K562 (cell line): ENCODE results near the gene COL11A2. TPM values are rescaled to one million over a fixed set of nuclear protein-coding genes. Genes with fewer than 3 reads are reported as not detected.

Experiments used
- ATAC-seq: fragments of 200-7000 bp; cut with Tn5 transposase; 3 replicates; pipeline ENCODE4 v1.9.1; 2020; ENCODE audit warnings: moderate library complexity
- BruUV-seq: library from RNA; stranded (reverse); fragments of 400-500 nt; replicated peaks from 2 replicates; lab custom pipeline; 2021; lab: Mats Ljungman, UMichigan
- CTCF ChIA-PET: fragments of 300-600 bp; formaldehyde crosslinking; extraction: SDS; loops from one replicate; lab custom pipeline; 2021; ENCODE audit warnings: low intra/inter-chr PET ratio; lab: Yijun Ruan, JAX
- POLR2A ChIA-PET: fragments of 300-600, 350-650 bp; sonication (Branson Sonifier 250); formaldehyde crosslinking; extraction: SDS; loops from one replicate; lab custom pipeline; 2021; ENCODE audit warnings: antibody characterized with exemption, inconsistent platforms; lab: Yijun Ruan, JAX
- DNase-seq, 4 experiments: peaks; one replicate each; pipeline versions ENCODE4 v3.0.0 to v3.0.0-alpha.2; 2011 to 2018; ENCODE audit warnings: low spot score in 3 of 4, mixed read lengths in 3 of 4; ENCODE audit errors: extremely low read depth in 1 of 4
- FAIRE-seq: peaks from 2 replicates; lab custom pipeline; 2011; peaks lifted over from hg19 to GRCh38; lab: Jason Lieb, UNC
- H2AFZ ChIP-seq: 2 replicates; pipeline ENCODE4 v1.6.0; 2011; ENCODE audit warnings: low read depth, low read length, control low read depth, inconsistent platforms
- H3K27ac ChIP-seq: fragments of 200-600 bp; 3 replicates; pipeline ENCODE4 v1.8.0; 2011; ENCODE audit warnings: low read depth, mild to moderate bottlenecking, control low read depth, inconsistent platforms, low read length, moderate library complexity, mixed read lengths; ENCODE audit errors: extremely low read depth
- H3K27me3 ChIP-seq, 2 experiments: fragments of 300-600 bp in 1 of 2; 2 replicates in 1 of 2; 3 replicates in 1 of 2; pipeline versions ENCODE4 v1.6.0 to v1.8.0; 2011; ENCODE audit warnings: inconsistent platforms in 2 of 2, low read length in 2 of 2, mild to moderate bottlenecking in 1 of 2, mixed read lengths in 1 of 2, moderate library complexity in 1 of 2; ENCODE audit not compliant: control insufficient read depth in 2 of 2, insufficient read depth in 2 of 2
- H3K36me3 ChIP-seq: fragments of 300-600 bp; 3 replicates; pipeline ENCODE4 v1.8.0; 2011; ENCODE audit warnings: mild to moderate bottlenecking, low read length, inconsistent platforms; ENCODE audit not compliant: control insufficient read depth, insufficient read depth
- H3K4me1 ChIP-seq, 2 experiments: fragments of 200-600 bp in 1 of 2; replicated peaks in 1 of 2; 2 replicates in 1 of 2; 3 replicates in 1 of 2; pipeline versions ENCODE4 v1.5.1 to v1.8.0; 2011; ENCODE audit warnings: inconsistent platforms in 2 of 2, low read length in 2 of 2, mild to moderate bottlenecking in 1 of 2, mixed read lengths in 1 of 2, moderate library complexity in 1 of 2; ENCODE audit not compliant: control insufficient read depth in 2 of 2, insufficient read depth in 2 of 2
- H3K4me2 ChIP-seq: 2 replicates; pipeline ENCODE4 v1.6.1; 2011; ENCODE audit warnings: low read length, control low read depth, inconsistent platforms, mixed read lengths; ENCODE audit not compliant: insufficient read depth
- H3K4me3 ChIP-seq: fragments of 200-600 bp; sonication (generic), shearing (Covaris generic); 2 replicates; pipeline ENCODE4 v1.5.1; 2016; ENCODE audit warnings: control low read depth, inconsistent platforms
- H3K79me2 ChIP-seq: fragments of 200-600 bp; 3 replicates; pipeline ENCODE4 v1.8.0; 2011; ENCODE audit warnings: low read length, inconsistent platforms; ENCODE audit not compliant: control insufficient read depth, insufficient read depth
- H3K9ac ChIP-seq, 2 experiments: 2 replicates each; pipeline versions ENCODE4 v1.6.0 to v1.6.1; 2011; ENCODE audit warnings: low read depth in 2 of 2, low read length in 2 of 2, control low read depth in 1 of 2, inconsistent platforms in 1 of 2, mild to moderate bottlenecking in 1 of 2, mixed read lengths in 1 of 2; ENCODE audit not compliant: insufficient read depth in 1 of 2
- H3K9me1 ChIP-seq: one replicate; pipeline ENCODE4 v1.6.0; 2011; ENCODE audit warnings: inconsistent platforms, mild to moderate bottlenecking, low read length, moderate library complexity; ENCODE audit not compliant: control insufficient read depth, insufficient read depth
- H3K9me3 ChIP-seq: replicated peaks from 2 replicates; pipeline ENCODE4 v1.5.1; 2011; ENCODE audit warnings: low read depth, low read length, inconsistent platforms; ENCODE audit not compliant: control insufficient read depth, insufficient read depth
- H4K20me1 ChIP-seq: replicated peaks from 2 replicates; pipeline ENCODE4 v1.6.1; 2011; ENCODE audit warnings: low read length, inconsistent platforms, mixed read lengths; ENCODE audit not compliant: control insufficient read depth, insufficient read depth
- CBFA2T3 ChIP-seq: fragments of 450-650 bp; IDR thresholded peaks from 2 replicates; pipeline ENCODE4 v1.6.1; 2017
- EHMT2 ChIP-seq: fragments of 450-650 bp; IDR thresholded peaks from 2 replicates; pipeline ENCODE4 v1.6.1; 2018; ENCODE audit warnings: antibody characterized with exemption
- HMG20B ChIP-seq: fragments of 250-450 bp; sonication (Bioruptor Pico); IDR thresholded peaks from 2 replicates; pipeline ENCODE4 v1.5.0; 2021; ENCODE audit warnings: mild to moderate bottlenecking
- PHF8 ChIP-seq: fragments of 200-600 bp; sonication (generic); IDR thresholded peaks from 2 replicates; pipeline ENCODE4 v1.6.1; 2012; ENCODE audit warnings: mixed run types, mild to moderate bottlenecking, inconsistent platforms, low read length, moderate library complexity, borderline replicate concordance
- TCFL5 ChIP-seq: fragments of 250-450 bp; sonication (Bioruptor Pico); conservative IDR thresholded peaks from 2 replicates; pipeline ENCODE4 v1.6.1; 2021; ENCODE audit warnings: mild to moderate bottlenecking, moderate library complexity, matching md5 sums
- THRAP3 ChIP-seq: fragments of 450-650 bp; IDR thresholded peaks from 2 replicates; pipeline ENCODE4 v1.6.1; 2016; ENCODE audit warnings: mild to moderate bottlenecking, inconsistent platforms, borderline replicate concordance
- WGBS: fragments of 100-300 bp; shearing (Covaris generic); methylation state at CpG from one replicate; pipeline ENCODE4 v1.1.6; 2016; ENCODE audit warnings: low coverage, mixed read lengths; ENCODE audit not compliant: insufficient coverage; ENCODE audit errors: missing lambda C conversion rate; 5-methylcytosine and 5-hydroxymethylcytosine counted together
- in situ Hi-C: fragments of 300-500 bp; cut with MboI; formaldehyde crosslinking; loops from 4 replicates; pipeline ENCODE4 v1.15.0; 2018; ENCODE audit warnings: inconsistent platforms, mixed read lengths
- intact Hi-C: fragments of 100-400 bp; cut with micrococcal nuclease; formaldehyde crosslinking; loops from 2 replicates; pipeline ENCODE4 v1.14.2; 2022
- polyA plus RNA-seq, 8 experiments: library from polyadenylated mRNA; depleted of rRNA in 4 of 8; stranded (reverse) in 5 of 8; unstranded in 3 of 8; fragments of >200 nt; fragmentation: Nextera tagmentation in 2 of 8; fragmentation: Illumina TruSeq in 1 of 8; extraction: Ambion mirVana in 2 of 8; extraction: Trizol in 1 of 8; gene quantifications; 2 replicates each; pipeline versions ENCODE4 v1.2.1 to v1.2.3, GENCODE V29; 2011 to 2014; ENCODE audit warnings: inconsistent platforms in 1 of 8, missing spikeins in 1 of 8
- total RNA-seq, 7 experiments: library from RNA; depleted of rRNA in 6 of 7; stranded (reverse); fragments of >200 nt in 6 of 7; fragmentation: Illumina TruSeq in 2 of 7; extraction: Trizol in 2 of 7; gene quantifications; 2 replicates each; pipeline versions ENCODE4 v1.2.1 to v1.2.3, GENCODE V29; 2011 to 2021; ENCODE audit warnings: low replicate concordance in 1 of 7
- TF ChIP-seq, protein P1 (sequence below): fragments of 450-650 bp; formaldehyde crosslinking; conservative IDR thresholded peaks from 2 replicates; pipeline ENCODE4 v1.4.0; 2022; ENCODE audit warnings: mild to moderate bottlenecking, missing genetic modification characterization
- TF ChIP-seq, protein P2 (sequence below), 2 experiments: fragments of 450-650 bp; formaldehyde crosslinking in 1 of 2; IDR thresholded peaks; 2 replicates each; pipeline versions ENCODE4 v1.4.0 to v1.6.1; 2014 to 2020; ENCODE audit warnings: mild to moderate bottlenecking in 2 of 2, borderline replicate concordance in 1 of 2, low read depth in 1 of 2
- TF ChIP-seq, protein P3 (sequence below), 2 experiments: fragments of 450-650 bp; IDR thresholded peaks; 2 replicates each; pipeline ENCODE4 v1.6.1; 2016

Gene COL11A2
- total and polyA plus RNA-seq, 9 of the 15 experiments (the other 6 are each of a cell fraction or from before 2014, with no cell fraction given) = 0.04 to 0.35 (median 0.09) TPM; not detected in 1

DNA sequence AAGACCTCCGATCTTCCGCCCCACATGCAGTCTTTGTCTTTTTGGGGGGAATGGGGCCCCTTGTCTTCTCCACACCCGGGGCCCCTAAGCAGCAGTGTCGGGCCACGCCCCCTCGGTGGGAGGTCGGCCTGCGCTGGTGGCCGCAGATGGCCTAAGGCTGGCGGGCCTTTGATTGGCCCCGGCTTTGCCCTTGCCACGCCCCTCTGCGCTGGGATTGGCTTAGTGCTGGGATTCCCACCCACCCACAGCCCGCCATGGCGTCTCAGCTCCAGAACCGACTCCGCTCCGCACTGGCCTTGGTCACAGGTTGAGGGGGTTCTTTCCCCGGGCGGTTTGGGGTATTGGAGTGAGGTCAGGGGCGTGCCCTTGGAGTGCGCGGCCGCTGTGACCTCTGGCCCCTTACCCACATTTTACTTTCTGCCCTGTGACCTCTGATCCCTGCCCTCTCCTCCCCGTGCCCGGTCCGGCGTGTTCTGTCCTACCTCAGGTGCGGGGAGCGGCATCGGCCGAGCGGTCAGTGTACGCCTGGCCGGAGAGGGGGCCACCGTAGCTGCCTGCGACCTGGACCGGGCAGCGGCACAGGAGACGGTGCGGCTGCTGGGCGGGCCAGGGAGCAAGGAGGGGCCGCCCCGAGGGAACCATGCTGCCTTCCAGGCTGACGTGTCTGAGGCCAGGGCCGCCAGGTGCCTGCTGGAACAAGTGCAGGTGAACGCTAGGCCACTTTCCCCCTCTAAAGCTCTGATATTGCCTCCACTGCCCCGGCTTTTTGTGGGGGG, 12.3 kb upstream of the COL11A2 start, which contains the start of gene HSD17B8:
Gene HSD17B8, plus strand, starts transcription at position 241 of the 776 bp plus-strand sequence. Its CDS starts 14 bp downstream, at position 255.
- peak within 1 kb of the TSS; percentile 79 for H2AFZ ChIP-seq
- ATAC-seq (peak; percentile 81), DNase-seq (peak; percentile 88 to 98 (median 94)), FAIRE-seq (peak; percentile 82)
- H3K4me2 ChIP-seq = peak within 1 kb of the TSS; percentile 85
- peak within 1 kb of the TSS; percentile 67 to 93 for H3K9ac ChIP-seq
- H3K27ac ChIP-seq = peak within 1 kb of the TSS; percentile 75
- no peaks in the 10 kb centered on the region for H3K27me3 ChIP-seq
- H3K9me1 ChIP-seq = peaks cover 3% of the 10 kb centered on the region
- WGBS = 19% methylated on average over 46 of the region's 48 CpGs
- POLR2A ChIA-PET = interaction anchor here (0.6 to 1.6 kb wide), 8 partner anchors 8 to 233 kb away, joined by 3 to 9 read pairs (median 4); partner anchors contain the start of genes RPS18 and VPS52
- peaks cover 16% of the 10 kb centered on the region; the same call in 1 of the 2 replicates for H4K20me1 ChIP-seq
- BruUV-seq = no TSS peak
- H3K9me3 ChIP-seq = no peaks in the 10 kb centered on the region
- intact Hi-C loops = loop anchor here (2.0 to 5.0 kb wide), 2 partner anchors 214 to 1072 kb away; partner anchors contain the start of genes CUTA and FKBPL
- CTCF ChIA-PET = no interaction called here
- H3K79me2 ChIP-seq = peaks cover 74% of the 10 kb centered on the region
- peaks cover 40% of the 10 kb centered on the region for H3K36me3 ChIP-seq
- in situ Hi-C loops = no loop called here
- H3K4me3 ChIP-seq = peak within 1 kb of the TSS; percentile 62
- H3K4me1 ChIP-seq = peaks cover 43 to 64% of the 10 kb centered on the region in 2 experiments
- TF ChIP-seq EHMT2 = no peak
- peak; percentile 65; the same call in 1 of the 2 replicates for TF ChIP-seq PHF8
- no peak for TF ChIP-seq CBFA2T3
- peak; percentile 86 for TF ChIP-seq HMG20B
- TF ChIP-seq, protein P1, sequence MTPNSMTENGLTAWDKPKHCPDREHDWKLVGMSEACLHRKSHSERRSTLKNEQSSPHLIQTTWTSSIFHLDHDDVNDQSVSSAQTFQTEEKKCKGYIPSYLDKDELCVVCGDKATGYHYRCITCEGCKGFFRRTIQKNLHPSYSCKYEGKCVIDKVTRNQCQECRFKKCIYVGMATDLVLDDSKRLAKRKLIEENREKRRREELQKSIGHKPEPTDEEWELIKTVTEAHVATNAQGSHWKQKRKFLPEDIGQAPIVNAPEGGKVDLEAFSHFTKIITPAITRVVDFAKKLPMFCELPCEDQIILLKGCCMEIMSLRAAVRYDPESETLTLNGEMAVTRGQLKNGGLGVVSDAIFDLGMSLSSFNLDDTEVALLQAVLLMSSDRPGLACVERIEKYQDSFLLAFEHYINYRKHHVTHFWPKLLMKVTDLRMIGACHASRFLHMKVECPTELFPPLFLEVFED (CRISPR knock-in tag) = 0 out of 2 replicates have a peak, but pooled peaks have one; percentile 47
- TF ChIP-seq, protein P2, sequence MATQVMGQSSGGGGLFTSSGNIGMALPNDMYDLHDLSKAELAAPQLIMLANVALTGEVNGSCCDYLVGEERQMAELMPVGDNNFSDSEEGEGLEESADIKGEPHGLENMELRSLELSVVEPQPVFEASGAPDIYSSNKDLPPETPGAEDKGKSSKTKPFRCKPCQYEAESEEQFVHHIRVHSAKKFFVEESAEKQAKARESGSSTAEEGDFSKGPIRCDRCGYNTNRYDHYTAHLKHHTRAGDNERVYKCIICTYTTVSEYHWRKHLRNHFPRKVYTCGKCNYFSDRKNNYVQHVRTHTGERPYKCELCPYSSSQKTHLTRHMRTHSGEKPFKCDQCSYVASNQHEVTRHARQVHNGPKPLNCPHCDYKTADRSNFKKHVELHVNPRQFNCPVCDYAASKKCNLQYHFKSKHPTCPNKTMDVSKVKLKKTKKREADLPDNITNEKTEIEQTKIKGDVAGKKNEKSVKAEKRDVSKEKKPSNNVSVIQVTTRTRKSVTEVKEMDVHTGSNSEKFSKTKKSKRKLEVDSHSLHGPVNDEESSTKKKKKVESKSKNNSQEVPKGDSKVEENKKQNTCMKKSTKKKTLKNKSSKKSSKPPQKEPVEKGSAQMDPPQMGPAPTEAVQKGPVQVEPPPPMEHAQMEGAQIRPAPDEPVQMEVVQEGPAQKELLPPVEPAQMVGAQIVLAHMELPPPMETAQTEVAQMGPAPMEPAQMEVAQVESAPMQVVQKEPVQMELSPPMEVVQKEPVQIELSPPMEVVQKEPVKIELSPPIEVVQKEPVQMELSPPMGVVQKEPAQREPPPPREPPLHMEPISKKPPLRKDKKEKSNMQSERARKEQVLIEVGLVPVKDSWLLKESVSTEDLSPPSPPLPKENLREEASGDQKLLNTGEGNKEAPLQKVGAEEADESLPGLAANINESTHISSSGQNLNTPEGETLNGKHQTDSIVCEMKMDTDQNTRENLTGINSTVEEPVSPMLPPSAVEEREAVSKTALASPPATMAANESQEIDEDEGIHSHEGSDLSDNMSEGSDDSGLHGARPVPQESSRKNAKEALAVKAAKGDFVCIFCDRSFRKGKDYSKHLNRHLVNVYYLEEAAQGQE (IDR thresholded peaks at IDR 0.05; ENCODE audit: borderline replicate concordance) = no peak
- TF ChIP-seq, protein P2 (CRISPR knock-in tag; IDR thresholded peaks at IDR 0.05; ENCODE audit: low read depth) = peak; percentile 65; the same call in 1 of the 2 replicates
- no peak for TF ChIP-seq THRAP3
- TF ChIP-seq, protein P3, sequence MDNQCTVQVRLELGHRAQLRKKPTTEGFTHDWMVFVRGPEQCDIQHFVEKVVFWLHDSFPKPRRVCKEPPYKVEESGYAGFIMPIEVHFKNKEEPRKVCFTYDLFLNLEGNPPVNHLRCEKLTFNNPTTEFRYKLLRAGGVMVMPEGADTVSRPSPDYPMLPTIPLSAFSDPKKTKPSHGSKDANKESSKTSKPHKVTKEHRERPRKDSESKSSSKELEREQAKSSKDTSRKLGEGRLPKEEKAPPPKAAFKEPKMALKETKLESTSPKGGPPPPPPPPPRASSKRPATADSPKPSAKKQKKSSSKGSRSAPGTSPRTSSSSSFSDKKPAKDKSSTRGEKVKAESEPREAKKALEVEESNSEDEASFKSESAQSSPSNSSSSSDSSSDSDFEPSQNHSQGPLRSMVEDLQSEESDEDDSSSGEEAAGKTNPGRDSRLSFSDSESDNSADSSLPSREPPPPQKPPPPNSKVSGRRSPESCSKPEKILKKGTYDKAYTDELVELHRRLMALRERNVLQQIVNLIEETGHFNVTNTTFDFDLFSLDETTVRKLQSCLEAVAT (IDR thresholded peaks at IDR 0.05) = 0 out of 4 replicates have a peak, but pooled peaks of 1 of the 2 experiments have one; percentile 17
- TF ChIP-seq TCFL5 (CRISPR knock-in tag) = no peak
